Measurements from ENCODE around the gene OR52W1.

The OR52W1 gene

GRCh38 chr11:6199174-6199810 is at the start of gene OR52W1:
Gene OR52W1 (plus strand): TSS chr11:6199224. CDS start chr11:6199224, 0 bp downstream.
- Histone ChIP-seq H3K36me3 (ENCODE audit: control insufficient read depth in 1 of 2, insufficient read depth in 2 of 2, low read length in 2 of 2) (peaks cover 0 to 14% of the 10 kb centered on the region in 2 donors), H3K9me3 (ENCODE audit: control insufficient read depth in 1 of 2, low read length in 2 of 2) (no peaks in the 10 kb centered on the region), H3K4me3 (ENCODE audit: low read depth in 1 of 2, low read length in 2 of 2) (no peak within 1 kb of the TSS)

GRCh38 chr11:6151117-6151516 is 47.9 kb upstream of the OR52W1 start:
- no peaks in the 10 kb centered on the region for H3K27me3 ChIP-seq (ENCODE audit: control insufficient read depth in 1 of 2, insufficient read depth in 2 of 2, low read length in 2 of 2)
- H3K4me1 ChIP-seq (ENCODE audit: control insufficient read depth in 1 of 2, insufficient read depth in 2 of 2, low read length in 2 of 2), result no peaks in the 10 kb centered on the region
- no peak overlapping the region for H3K9ac ChIP-seq (ENCODE audit: low read depth in 1 of 2, low read length in 2 of 2)
- H3K36me3 ChIP-seq (ENCODE audit: control insufficient read depth in 1 of 2, insufficient read depth in 2 of 2, low read length in 2 of 2), result no peaks in the 10 kb centered on the region
- no peak overlapping the region for H3K4me3 ChIP-seq (ENCODE audit: low read depth in 1 of 2, low read length in 2 of 2)
- no peaks in the 10 kb centered on the region for H3K9me3 ChIP-seq (ENCODE audit: control insufficient read depth in 1 of 2, low read length in 2 of 2)
- no peak overlapping the region for H3K27ac ChIP-seq (ENCODE audit: low read depth, low read length)

More at GRCh38 chr11:6199174-6199810, at the start of gene OR52W1:
- Histone ChIP-seq H3K27ac (ENCODE audit: low read depth, low read length) (no peak within 1 kb of the TSS), H3K27me3 (ENCODE audit: control insufficient read depth in 1 of 2, insufficient read depth in 2 of 2, low read length in 2 of 2) (no peaks in the 10 kb centered on the region), H3K9ac (ENCODE audit: low read depth in 1 of 2, low read length in 2 of 2) (no peak within 1 kb of the TSS), H3K4me1 (ENCODE audit: control insufficient read depth in 1 of 2, insufficient read depth in 2 of 2, low read length in 2 of 2) (no peaks in the 10 kb centered on the region)

GRCh38 chr11:6152126-6152525 is 46.9 kb upstream of the OR52W1 start:
- H3K9me3 ChIP-seq (ENCODE audit: control insufficient read depth in 1 of 2, low read length in 2 of 2), result no peaks in the 10 kb centered on the region
- H3K27ac ChIP-seq (ENCODE audit: low read depth, low read length), result no peak overlapping the region
- no peak overlapping the region for H3K9ac ChIP-seq (ENCODE audit: low read depth in 1 of 2, low read length in 2 of 2)
- H3K4me1 ChIP-seq (ENCODE audit: control insufficient read depth in 1 of 2, insufficient read depth in 2 of 2, low read length in 2 of 2), result no peaks in the 10 kb centered on the region
- H3K36me3 ChIP-seq (ENCODE audit: control insufficient read depth in 1 of 2, insufficient read depth in 2 of 2, low read length in 2 of 2), result no peaks in the 10 kb centered on the region
- no peak overlapping the region for H3K4me3 ChIP-seq (ENCODE audit: low read depth in 1 of 2, low read length in 2 of 2)
- H3K27me3 ChIP-seq (ENCODE audit: control insufficient read depth in 1 of 2, insufficient read depth in 2 of 2, low read length in 2 of 2), result no peaks in the 10 kb centered on the region

GRCh38 chr11:6156628-6157359 is 42.2 kb upstream of the OR52W1 start:
- no peaks in the 10 kb centered on the region for H3K36me3 ChIP-seq (ENCODE audit: control insufficient read depth in 1 of 2, insufficient read depth in 2 of 2, low read length in 2 of 2)
- H3K9me3 ChIP-seq (ENCODE audit: control insufficient read depth in 1 of 2, low read length in 2 of 2), result no peaks in the 10 kb centered on the region
- no peak overlapping the region for H3K9ac ChIP-seq (ENCODE audit: low read depth in 1 of 2, low read length in 2 of 2)
- H3K4me3 ChIP-seq (ENCODE audit: low read depth in 1 of 2, low read length in 2 of 2), result no peak overlapping the region
- H3K27me3 ChIP-seq (ENCODE audit: control insufficient read depth in 1 of 2, insufficient read depth in 2 of 2, low read length in 2 of 2), result no peaks in the 10 kb centered on the region
- no peaks in the 10 kb centered on the region for H3K4me1 ChIP-seq (ENCODE audit: control insufficient read depth in 1 of 2, insufficient read depth in 2 of 2, low read length in 2 of 2)
- H3K27ac ChIP-seq (ENCODE audit: low read depth, low read length), result no peak overlapping the region

- Histone ChIP-seq H3K4me1 (ENCODE audit: control insufficient read depth in 1 of 2, insufficient read depth in 2 of 2, low read length in 2 of 2) (no peaks in the 10 kb centered on the region), H3K9ac (ENCODE audit: low read depth in 1 of 2, low read length in 2 of 2) (no peak within 1 kb of the TSS), H3K4me3 (ENCODE audit: low read depth in 1 of 2, low read length in 2 of 2) (no peak within 1 kb of the TSS), H3K9me3 (ENCODE audit: control insufficient read depth in 1 of 2, low read length in 2 of 2) (no peaks in the 10 kb centered on the region), H3K36me3 (ENCODE audit: control insufficient read depth in 1 of 2, insufficient read depth in 2 of 2, low read length in 2 of 2) (no peaks in the 10 kb centered on the region), H3K27ac (ENCODE audit: low read depth, low read length) (no peak within 1 kb of the TSS), H3K27me3 (ENCODE audit: control insufficient read depth in 1 of 2, insufficient read depth in 2 of 2, low read length in 2 of 2) (no peaks in the 10 kb centered on the region)
These were observed 28.8 kb upstream of the OR52W1 start, which contains the start of gene OR52B2 for GRCh38 chr11:6170226-6170625. Gene OR52B2 (minus strand): TSS chr11:6170326. CDS start chr11:6170326, 0 bp downstream.

- no peak overlapping the region for H3K4me3 ChIP-seq (ENCODE audit: low read depth in 1 of 2, low read length in 2 of 2)
- no peaks in the 10 kb centered on the region for H3K4me1 ChIP-seq (ENCODE audit: control insufficient read depth in 1 of 2, insufficient read depth in 2 of 2, low read length in 2 of 2)
- H3K9me3 ChIP-seq (ENCODE audit: control insufficient read depth in 1 of 2, low read length in 2 of 2), result no peaks in the 10 kb centered on the region
- H3K27me3 ChIP-seq (ENCODE audit: control insufficient read depth in 1 of 2, insufficient read depth in 2 of 2, low read length in 2 of 2), result no peaks in the 10 kb centered on the region
- H3K9ac ChIP-seq (ENCODE audit: low read depth in 1 of 2, low read length in 2 of 2), result no peak overlapping the region
- no peaks in the 10 kb centered on the region for H3K36me3 ChIP-seq (ENCODE audit: control insufficient read depth in 1 of 2, insufficient read depth in 2 of 2, low read length in 2 of 2)
- H3K27ac ChIP-seq (ENCODE audit: low read depth, low read length), result no peak overlapping the region
These were observed 23.6 kb upstream of the OR52W1 start for GRCh38 chr11:6175440-6175839.

GRCh38 chr11:6191742-6192141 is 7.3 kb upstream of the OR52W1 start:
- Histone ChIP-seq H3K4me3 (ENCODE audit: low read depth in 1 of 2, low read length in 2 of 2) (no peak overlapping the region), H3K9ac (ENCODE audit: low read depth in 1 of 2, low read length in 2 of 2) (no peak overlapping the region), H3K27me3 (ENCODE audit: control insufficient read depth in 1 of 2, insufficient read depth in 2 of 2, low read length in 2 of 2) (no peaks in the 10 kb centered on the region), H3K36me3 (ENCODE audit: control insufficient read depth in 1 of 2, insufficient read depth in 2 of 2, low read length in 2 of 2) (no peaks in the 10 kb centered on the region), H3K4me1 (ENCODE audit: control insufficient read depth in 1 of 2, insufficient read depth in 2 of 2, low read length in 2 of 2) (no peaks in the 10 kb centered on the region), H3K27ac (ENCODE audit: low read depth, low read length) (no peak overlapping the region), H3K9me3 (ENCODE audit: control insufficient read depth in 1 of 2, low read length in 2 of 2) (no peaks in the 10 kb centered on the region)

- no peaks in the 10 kb centered on the region for H3K9me3 ChIP-seq (ENCODE audit: control insufficient read depth in 1 of 2, low read length in 2 of 2)
- no peaks in the 10 kb centered on the region for H3K27me3 ChIP-seq (ENCODE audit: control insufficient read depth in 1 of 2, insufficient read depth in 2 of 2, low read length in 2 of 2)
- no peak overlapping the region for H3K27ac ChIP-seq (ENCODE audit: low read depth, low read length)
- H3K36me3 ChIP-seq (ENCODE audit: control insufficient read depth in 1 of 2, insufficient read depth in 2 of 2, low read length in 2 of 2), result no peaks in the 10 kb centered on the region
- no peak overlapping the region for H3K4me3 ChIP-seq (ENCODE audit: low read depth in 1 of 2, low read length in 2 of 2)
- H3K9ac ChIP-seq (ENCODE audit: low read depth in 1 of 2, low read length in 2 of 2), result no peak overlapping the region
- no peaks in the 10 kb centered on the region for H3K4me1 ChIP-seq (ENCODE audit: control insufficient read depth in 1 of 2, insufficient read depth in 2 of 2, low read length in 2 of 2)
These were observed 4.9 kb upstream of the OR52W1 start for GRCh38 chr11:6194065-6194581.

- H3K9me3 ChIP-seq (ENCODE audit: control insufficient read depth in 1 of 2, low read length in 2 of 2), result no peaks in the 10 kb centered on the region
- no peaks in the 10 kb centered on the region for H3K27me3 ChIP-seq (ENCODE audit: control insufficient read depth in 1 of 2, insufficient read depth in 2 of 2, low read length in 2 of 2)
- H3K4me1 ChIP-seq (ENCODE audit: control insufficient read depth in 1 of 2, insufficient read depth in 2 of 2, low read length in 2 of 2), result no peaks in the 10 kb centered on the region
- no peaks in the 10 kb centered on the region for H3K36me3 ChIP-seq (ENCODE audit: control insufficient read depth in 1 of 2, insufficient read depth in 2 of 2, low read length in 2 of 2)
- H3K27ac ChIP-seq (ENCODE audit: low read depth, low read length), result no peak overlapping the region
- H3K9ac ChIP-seq (ENCODE audit: low read depth in 1 of 2, low read length in 2 of 2), result no peak overlapping the region
- no peak overlapping the region for H3K4me3 ChIP-seq (ENCODE audit: low read depth in 1 of 2, low read length in 2 of 2)
These were observed 2.6 kb upstream of the OR52W1 start for GRCh38 chr11:6196396-6196795.

GRCh38 chr11:6197466-6198200 is 1.4 kb upstream of the OR52W1 start:
- H3K27me3 ChIP-seq (ENCODE audit: control insufficient read depth in 1 of 2, insufficient read depth in 2 of 2, low read length in 2 of 2), result no peaks in the 10 kb centered on the region
- H3K4me3 ChIP-seq (ENCODE audit: low read depth in 1 of 2, low read length in 2 of 2), result no peak overlapping the region
- H3K36me3 ChIP-seq (ENCODE audit: control insufficient read depth in 1 of 2, insufficient read depth in 2 of 2, low read length in 2 of 2), result peaks cover 0 to 2% of the 10 kb centered on the region in 2 donors
- H3K9ac ChIP-seq (ENCODE audit: low read depth in 1 of 2, low read length in 2 of 2), result no peak overlapping the region
- H3K4me1 ChIP-seq (ENCODE audit: control insufficient read depth in 1 of 2, insufficient read depth in 2 of 2, low read length in 2 of 2), result no peaks in the 10 kb centered on the region
- no peak overlapping the region for H3K27ac ChIP-seq (ENCODE audit: low read depth, low read length)
- no peaks in the 10 kb centered on the region for H3K9me3 ChIP-seq (ENCODE audit: control insufficient read depth in 1 of 2, low read length in 2 of 2)

Data from duodenal mucosa (tissue), 2 donors.